ENCODE measurements around the gene SMIM31. TPM values are rescaled to one million over a fixed set of nuclear protein-coding genes. Genes with fewer than 3 reads are reported as not detected.

The SMIM31 gene
- total and polyA plus RNA-seq, 8 donors = 0.54 to 4.2 (median 1.6) TPM

DNA sequence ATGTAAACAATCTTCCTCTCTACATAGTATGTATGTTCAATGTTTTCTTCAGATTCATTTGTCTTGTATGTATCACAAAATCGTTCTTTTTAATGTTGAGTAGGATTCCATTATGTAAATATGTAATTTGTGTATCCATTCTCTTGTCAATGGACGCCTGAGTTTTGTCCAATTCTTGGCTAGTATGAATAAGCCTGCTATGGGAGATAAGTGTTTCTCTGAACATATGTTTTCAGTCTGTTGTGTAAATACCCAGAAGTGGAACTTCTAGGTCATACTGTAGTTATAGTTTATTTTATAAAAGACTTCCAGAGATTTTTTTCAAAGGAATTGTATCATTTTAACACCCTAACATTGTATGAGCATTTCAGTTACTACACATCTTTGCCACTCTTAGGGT, 2.8 kb downstream of the SMIM31 start:
- no peak overlapping the region for H3K4me3 ChIP-seq
- H3K9me3 ChIP-seq = no peaks in the 10 kb centered on the region
- FAIRE-seq (no peak), DNase-seq (no peak), ATAC-seq (peak in 1 of 4 donors; percentile 44)
- H3K4me1 ChIP-seq = peaks cover 0 to 4% (median 0%) of the 10 kb centered on the region in 3 donors
- WGBS, 2 donors = 26 to 38% methylated on average over 2 of the region's 2 CpGs
- no peak overlapping the region for H3K27ac ChIP-seq
- H3K36me3 ChIP-seq = no peaks in the 10 kb centered on the region
- TF ChIP-seq, protein P1, sequence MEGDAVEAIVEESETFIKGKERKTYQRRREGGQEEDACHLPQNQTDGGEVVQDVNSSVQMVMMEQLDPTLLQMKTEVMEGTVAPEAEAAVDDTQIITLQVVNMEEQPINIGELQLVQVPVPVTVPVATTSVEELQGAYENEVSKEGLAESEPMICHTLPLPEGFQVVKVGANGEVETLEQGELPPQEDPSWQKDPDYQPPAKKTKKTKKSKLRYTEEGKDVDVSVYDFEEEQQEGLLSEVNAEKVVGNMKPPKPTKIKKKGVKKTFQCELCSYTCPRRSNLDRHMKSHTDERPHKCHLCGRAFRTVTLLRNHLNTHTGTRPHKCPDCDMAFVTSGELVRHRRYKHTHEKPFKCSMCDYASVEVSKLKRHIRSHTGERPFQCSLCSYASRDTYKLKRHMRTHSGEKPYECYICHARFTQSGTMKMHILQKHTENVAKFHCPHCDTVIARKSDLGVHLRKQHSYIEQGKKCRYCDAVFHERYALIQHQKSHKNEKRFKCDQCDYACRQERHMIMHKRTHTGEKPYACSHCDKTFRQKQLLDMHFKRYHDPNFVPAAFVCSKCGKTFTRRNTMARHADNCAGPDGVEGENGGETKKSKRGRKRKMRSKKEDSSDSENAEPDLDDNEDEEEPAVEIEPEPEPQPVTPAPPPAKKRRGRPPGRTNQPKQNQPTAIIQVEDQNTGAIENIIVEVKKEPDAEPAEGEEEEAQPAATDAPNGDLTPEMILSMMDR (IDR thresholded peaks at IDR 0.05) = no peak
- no peaks in the 10 kb centered on the region for H3K27me3 ChIP-seq
- intact Hi-C loops (cut with DNase I) = no loop called here

DNA sequence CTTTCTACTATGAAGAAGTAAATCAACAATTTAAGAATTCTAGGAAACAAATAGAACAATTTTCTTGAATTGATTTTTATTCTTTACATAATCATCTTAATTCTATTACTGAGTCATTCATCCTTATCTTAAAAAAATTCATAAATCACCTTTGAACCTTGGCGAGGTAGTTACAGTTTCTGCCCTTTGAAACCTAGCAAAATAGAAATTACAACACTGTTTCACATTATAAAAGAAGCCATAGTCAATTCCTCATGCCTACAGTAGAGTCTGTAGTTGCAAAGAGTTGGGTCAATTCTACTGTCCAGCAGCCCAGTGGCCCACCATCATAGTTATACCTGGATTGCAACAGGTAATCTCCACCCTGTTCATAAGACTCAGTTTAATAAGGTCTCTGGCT, 7.3 kb downstream of the SMIM31 start:
- ATAC-seq (peak; percentile 39 to 76 (median 55)), FAIRE-seq (peak; percentile 60), DNase-seq (no peak)
- H3K4me1 ChIP-seq = peaks cover 0 to 4% (median 0%) of the 10 kb centered on the region in 3 donors
- H3K9me3 ChIP-seq = no peaks in the 10 kb centered on the region
- no peaks in the 10 kb centered on the region for H3K27me3 ChIP-seq
- H3K36me3 ChIP-seq = no peaks in the 10 kb centered on the region
- TF ChIP-seq, protein P1 (IDR thresholded peaks at IDR 0.05) = no peak
- 18 to 27% methylated on average over 1 of the region's 1 CpG for WGBS, 2 donors
- intact Hi-C loops (cut with DNase I) = no loop called here
- H3K27ac ChIP-seq = no peak overlapping the region
- H3K4me3 ChIP-seq = no peak overlapping the region

DNA sequence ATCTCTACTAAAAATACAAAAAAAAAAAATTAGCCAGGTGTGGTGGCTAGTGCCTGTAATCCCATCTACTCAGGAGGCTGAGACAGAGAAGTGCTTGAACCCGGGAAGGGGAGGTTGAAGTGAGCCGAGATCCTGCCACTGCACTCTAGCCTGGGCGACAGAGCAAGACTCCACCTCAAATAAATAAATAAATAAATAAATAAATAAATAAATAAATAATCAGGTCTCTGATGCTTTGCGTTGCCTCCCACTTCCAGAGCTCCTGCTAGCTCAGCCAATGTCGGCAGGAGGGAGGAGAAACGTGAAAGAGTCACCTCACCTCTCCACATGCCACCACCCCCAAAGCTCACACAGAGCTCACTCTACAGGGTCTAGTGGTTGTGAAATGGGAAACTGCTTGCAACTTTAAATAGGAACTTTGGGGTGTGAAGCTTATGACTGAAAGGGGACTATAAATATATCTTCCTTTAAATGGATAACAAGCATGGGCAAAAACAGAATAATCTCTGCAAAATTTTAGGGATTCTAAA, 7.9 kb downstream of the SMIM31 start:
- H3K4me3 ChIP-seq = no peak overlapping the region
- H3K27ac ChIP-seq = no peak overlapping the region
- no peak for DNase-seq
- WGBS, 2 donors = 92% methylated on average over 6 of the region's 6 CpGs
- H3K4me1 ChIP-seq = peaks cover 0 to 4% (median 0%) of the 10 kb centered on the region in 3 donors
- no peak for ATAC-seq
- no peaks in the 10 kb centered on the region for H3K36me3 ChIP-seq
- intact Hi-C loops (cut with DNase I) = no loop called here
- TF ChIP-seq, protein P1 (IDR thresholded peaks at IDR 0.05) = no peak
- no peak for FAIRE-seq
- no peaks in the 10 kb centered on the region for H3K27me3 ChIP-seq
- H3K9me3 ChIP-seq = no peaks in the 10 kb centered on the region

DNA sequence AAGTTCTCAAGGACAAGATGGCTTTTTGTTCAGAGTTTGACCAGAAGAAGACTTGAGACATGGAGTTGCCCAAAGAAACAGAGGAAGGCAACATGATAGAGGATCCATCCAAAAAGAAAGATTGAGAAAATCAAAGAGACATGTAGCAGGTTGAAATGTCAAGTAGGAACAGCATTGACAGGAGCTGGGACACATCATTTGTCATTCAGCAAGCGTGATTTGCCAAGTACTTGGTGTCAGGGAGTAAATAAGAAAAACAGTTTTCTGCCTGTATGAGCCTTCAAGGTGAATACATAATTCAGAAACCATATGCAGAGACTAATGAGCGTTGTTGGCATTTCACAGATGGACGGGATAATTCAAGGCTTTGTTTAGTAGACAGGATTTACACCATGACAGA, 11.2 kb downstream of the SMIM31 start:
- no peaks in the 10 kb centered on the region for H3K36me3 ChIP-seq
- no peak for ATAC-seq
- no peaks in the 10 kb centered on the region for H3K9me3 ChIP-seq
- WGBS, 2 donors = 85 to 86% methylated on average over 3 of the region's 3 CpGs
- H3K4me1 ChIP-seq = peaks cover 0 to 4% (median 4%) of the 10 kb centered on the region in 3 donors
- H3K27ac ChIP-seq = no peak overlapping the region
- DNase-seq = no peak
- TF ChIP-seq, protein P1 (IDR thresholded peaks at IDR 0.05) = no peak
- no peak overlapping the region for H3K4me3 ChIP-seq
- H3K27me3 ChIP-seq = no peaks in the 10 kb centered on the region
- FAIRE-seq = no peak
- intact Hi-C loops (cut with DNase I) = no loop called here

DNA sequence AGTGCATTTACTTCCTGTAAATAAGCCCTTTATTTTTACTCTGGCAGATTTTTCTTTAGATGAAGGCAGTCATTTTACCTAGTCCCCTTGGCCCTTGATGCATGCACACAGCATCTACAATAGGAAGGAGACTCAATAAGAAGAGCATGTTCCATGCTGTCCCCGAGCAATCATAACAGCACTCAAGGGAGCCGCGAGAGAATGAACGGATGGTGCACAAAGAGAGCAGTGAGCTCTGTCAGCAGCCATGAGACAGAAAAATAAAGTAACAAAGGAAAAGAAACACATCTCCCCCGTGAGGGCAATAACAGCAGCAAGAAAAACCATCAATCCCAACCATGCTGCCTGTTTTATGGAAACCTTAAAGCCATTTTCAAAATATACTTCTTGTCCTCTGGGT, 11.9 kb downstream of the SMIM31 start:
- ATAC-seq = no peak

More for the DNA sequence above, 11.9 kb downstream of the SMIM31 start:
- FAIRE-seq (no peak), DNase-seq (no peak)
- TF ChIP-seq, protein P1 (IDR thresholded peaks at IDR 0.05) = no peak
- intact Hi-C loops (cut with DNase I) = no loop called here
- Histone ChIP-seq H3K27me3 (no peaks in the 10 kb centered on the region), H3K27ac (no peak overlapping the region), H3K9me3 (no peaks in the 10 kb centered on the region), H3K4me1 (peaks cover 0 to 4% (median 4%) of the 10 kb centered on the region in 3 donors), H3K36me3 (no peaks in the 10 kb centered on the region), H3K4me3 (no peak overlapping the region)
- 64 to 76% methylated on average over 5 of the region's 5 CpGs for WGBS, 2 donors
